ENCODE measurements around the gene AGAP1.

- TF ChIP-seq ATF3 (IDR thresholded peaks at IDR 0.05) (no peak), CTCF (IDR thresholded peaks at IDR 0.05; ENCODE audit: low read depth, low read length, missing input control) (no peak), YY1 (IDR thresholded peaks at IDR 0.05) (no peak), REST (IDR thresholded peaks at IDR 0.05) (no peak), RAD21 (IDR thresholded peaks at IDR 0.05) (no peak), ZBTB33 (IDR thresholded peaks at IDR 0.05) (no peak), TAF1 (conservative IDR thresholded peaks at IDR 0.05) (no peak), MAX (IDR thresholded peaks at IDR 0.05) (no peak), JUND (IDR thresholded peaks at IDR 0.05) (peak; percentile 58 to 70), GABPA (IDR thresholded peaks at IDR 0.05 in 1 of 2, conservative IDR thresholded peaks at IDR 0.05 in 1 of 2) (no peak), SP1 (IDR thresholded peaks at IDR 0.05) (no peak), FOXA1 (IDR thresholded peaks at IDR 0.05) (no peak), EGR1 (IDR thresholded peaks at IDR 0.05; ENCODE audit: low read depth in 2 of 2) (no peak), HNF4G (IDR thresholded peaks at IDR 0.05) (no peak)
Measured at GRCh38 chr2:235940330-235940729, 446.5 kb downstream of the AGAP1 start.

All from liver (tissue), 3 donors.